GM18951 (cell line): ENCODE data around the gene PMEL.

Experiments
- POLR2A ChIP-seq: IDR thresholded peaks from 4 replicates; pipeline ENCODE4 v1.6.1; 2011; ENCODE audit warnings: mild to moderate bottlenecking; ENCODE audit not compliant: insufficient read length, insufficient read depth; ENCODE audit errors: extremely low read depth
- in situ Hi-C: fragments of 300-500 bp; cut with MboI; formaldehyde crosslinking; loops from one replicate; pipeline ENCODE4 v1.12.0; 2022; ENCODE audit warnings: low sequenced_read_pairs, mixed read lengths, inconsistent platforms; ENCODE audit not compliant: unreplicated experiment

Gene PMEL

GRCh38 chr12:55946553-55946952 is 19.3 kb downstream of the PMEL start:
- in situ Hi-C loops: loop anchor here (10.0 kb wide), 1 partner anchor 202 kb away; the partner anchor contains the start of gene GDF11
- no peak for TF ChIP-seq POLR2A

- in situ Hi-C loops: loop anchor here (10.0 kb wide), 1 partner anchor 198 kb away; the partner anchor contains the start of gene GDF11
- TF ChIP-seq POLR2A: no peak
These were observed 23.2 kb downstream of the PMEL start for GRCh38 chr12:55942577-55943136.

GRCh38 chr12:55942055-55942454 is 23.8 kb downstream of the PMEL start:
- in situ Hi-C loops: loop anchor here (10.0 kb wide), 1 partner anchor 197 kb away; the partner anchor contains the start of gene GDF11
- TF ChIP-seq POLR2A: no peak

DNA sequence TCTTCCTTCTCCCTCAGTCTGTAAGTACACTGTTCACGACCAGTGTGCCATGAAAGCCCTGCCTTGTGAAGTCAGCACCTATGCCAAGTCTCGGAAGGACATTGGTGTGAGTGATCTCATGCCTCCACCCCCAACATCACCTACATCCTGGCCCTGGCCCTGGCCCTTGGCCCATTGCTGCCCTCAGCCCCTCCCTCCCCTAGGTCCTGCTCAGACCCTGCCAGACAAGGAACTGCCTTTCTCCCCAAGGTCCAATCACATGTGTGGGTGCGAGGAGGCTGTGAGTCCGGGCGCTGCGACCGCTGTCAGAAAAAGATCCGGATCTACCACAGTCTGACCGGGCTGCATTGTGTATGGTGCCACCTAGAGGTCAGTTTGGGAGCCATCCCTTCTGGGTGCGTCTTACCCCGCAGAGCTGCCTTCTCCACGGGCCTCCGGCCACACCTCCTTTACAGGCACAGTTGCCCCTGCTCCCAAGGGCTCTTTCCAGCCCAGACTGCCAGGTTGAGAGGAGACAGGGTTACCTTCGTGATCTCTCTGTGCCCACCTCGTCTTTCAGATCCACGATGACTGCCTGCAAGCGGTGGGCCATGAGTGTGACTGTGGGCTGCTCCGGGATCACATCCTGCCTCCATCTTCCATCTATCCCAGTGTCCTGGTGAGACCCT is 25.6 kb downstream of the PMEL start:
- TF ChIP-seq POLR2A: no peak
- in situ Hi-C loops: loop anchor here (10.0 kb wide), 1 partner anchor 195 kb away; the partner anchor contains the start of gene GDF11

DNA sequence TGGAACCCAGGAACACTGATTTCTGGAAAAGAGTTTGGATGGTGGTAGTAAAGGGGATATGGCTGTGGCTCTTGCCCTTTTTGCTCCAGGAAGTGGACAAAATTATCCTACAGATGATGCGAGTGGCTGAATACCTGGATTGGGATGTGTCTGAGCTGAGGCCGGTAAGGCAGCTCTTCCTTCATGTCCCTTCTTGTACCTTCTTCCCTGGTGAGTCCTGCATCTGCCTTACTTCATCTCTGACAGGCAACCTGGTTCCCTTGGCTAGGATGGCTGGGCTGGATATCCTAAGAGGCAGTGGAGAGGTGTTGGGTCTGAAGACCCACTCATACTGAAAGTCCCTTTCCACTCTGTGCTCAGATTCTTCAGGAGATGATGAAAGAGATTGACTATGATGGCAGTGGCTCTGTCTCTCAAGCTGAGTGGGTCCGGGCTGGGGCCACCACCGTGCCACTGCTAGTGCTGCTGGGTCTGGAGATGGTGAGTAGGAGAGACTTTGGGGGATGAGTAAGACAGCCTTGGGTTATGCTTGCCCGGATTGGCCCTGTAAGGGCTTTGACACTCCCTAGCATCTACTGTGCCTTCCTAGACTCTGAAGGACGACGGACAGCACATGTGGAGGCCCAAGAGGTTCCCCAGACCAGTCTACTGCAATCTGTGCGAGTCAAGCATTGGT is 26.9 kb downstream of the PMEL start:
- no peak for TF ChIP-seq POLR2A
- in situ Hi-C loops: no loop called here

DNA sequence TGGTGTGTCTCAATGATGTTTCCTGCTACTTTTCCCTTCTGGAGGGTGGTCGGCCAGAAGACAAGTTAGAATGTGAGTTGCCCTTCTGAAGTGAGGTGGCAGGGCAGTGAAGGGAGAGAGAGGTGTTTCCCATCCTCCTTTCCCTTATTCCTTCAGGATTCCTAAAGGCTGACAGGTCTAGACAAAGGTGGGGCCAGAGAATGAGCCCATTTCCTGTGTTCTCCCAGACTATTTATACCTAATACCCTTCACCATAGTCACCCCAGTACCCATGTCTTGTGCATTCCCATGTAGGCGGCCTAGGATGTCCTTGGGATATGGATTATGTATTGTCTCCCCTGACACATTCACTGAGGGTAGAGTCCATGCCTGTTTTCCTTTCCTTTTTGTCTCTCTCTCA is 27.9 kb downstream of the PMEL start:
- TF ChIP-seq POLR2A: no peak
- in situ Hi-C loops: no loop called here

DNA sequence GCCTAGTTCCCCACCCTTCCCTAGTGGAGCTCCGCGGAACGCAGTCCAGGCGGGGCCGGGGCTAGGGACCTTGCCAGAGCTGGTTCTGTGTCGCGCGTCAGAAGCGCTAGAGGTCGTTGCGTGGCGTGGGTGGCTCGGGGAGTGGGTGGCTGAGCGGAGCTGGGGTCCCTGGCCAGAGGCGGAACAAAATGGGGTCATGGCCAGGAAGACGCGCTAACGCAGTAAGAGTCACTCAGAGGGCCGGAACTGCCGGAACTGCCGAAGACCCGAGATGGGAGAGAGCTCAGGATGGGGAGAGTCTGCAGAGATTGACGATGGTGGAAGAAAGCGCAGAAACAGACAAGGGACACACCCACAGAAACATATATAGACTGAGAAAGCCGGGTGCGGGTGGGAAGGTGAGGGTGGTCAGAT is 30.1 kb downstream of the PMEL start:
- in situ Hi-C loops: no loop called here
- no peak for TF ChIP-seq POLR2A

DNA sequence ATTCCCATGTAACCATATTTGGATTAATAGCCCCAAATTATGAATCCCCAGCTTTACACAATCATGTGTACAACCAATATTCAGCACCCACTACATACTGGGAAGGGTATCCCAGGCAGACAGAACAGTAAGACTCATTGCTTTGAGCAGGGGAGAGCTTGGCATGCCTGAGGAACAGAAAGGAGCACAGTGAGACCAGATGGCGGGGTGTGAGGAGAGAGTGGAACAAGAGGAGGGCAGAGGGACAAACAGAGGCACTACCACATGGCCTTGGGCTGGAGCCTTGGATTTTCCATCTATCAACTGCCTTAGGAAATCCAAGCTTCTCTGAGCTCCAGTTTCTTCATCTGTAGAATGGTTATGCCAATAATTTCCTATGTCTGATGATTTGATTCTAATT is 31.1 kb downstream of the PMEL start:
- in situ Hi-C loops: no loop called here
- no peak for TF ChIP-seq POLR2A

DNA sequence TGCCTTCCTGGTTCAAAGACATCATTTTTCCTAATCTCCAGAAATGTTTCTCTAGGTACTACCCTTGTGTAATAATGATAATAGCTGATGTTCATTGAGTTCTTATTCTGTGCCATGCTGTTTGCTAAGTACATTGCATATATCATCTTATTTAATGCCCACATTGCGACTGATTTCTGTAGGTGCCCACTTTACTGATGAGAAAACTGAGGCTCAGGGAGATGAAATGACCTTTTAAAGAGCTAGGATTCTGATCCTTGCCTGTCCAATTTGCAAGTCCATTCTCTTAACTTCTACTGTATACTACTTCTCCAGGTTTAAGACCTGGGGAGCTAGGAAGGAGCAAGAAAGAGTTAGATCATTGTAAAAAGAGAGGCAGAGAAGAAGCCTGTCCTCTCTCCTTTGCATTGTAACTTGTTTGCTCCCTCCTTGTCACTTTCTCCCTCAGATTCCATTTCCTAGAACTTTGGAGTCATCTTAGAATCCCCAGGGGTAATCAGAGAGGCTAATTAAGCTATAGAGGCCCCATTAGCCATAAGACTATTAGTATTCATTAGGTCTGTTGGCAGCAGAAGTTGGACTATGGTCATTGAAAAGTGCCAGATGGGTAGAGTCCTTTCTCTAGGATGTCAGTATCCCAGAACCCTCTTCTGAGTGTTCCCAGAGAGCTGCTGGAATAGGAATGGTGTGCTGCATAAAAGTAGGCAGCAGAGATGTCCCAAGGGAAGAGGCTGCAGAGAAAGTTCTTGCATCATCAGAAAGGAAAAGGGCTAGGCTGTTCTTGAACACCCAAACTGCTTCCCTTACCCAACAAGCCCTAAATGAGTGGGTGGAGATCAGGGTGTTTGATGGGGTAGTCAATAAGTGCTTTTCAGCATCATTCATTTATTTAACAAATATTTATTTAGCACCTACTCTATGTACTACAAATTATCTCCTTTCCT is 31.8 kb downstream of the PMEL start:
- no peak for TF ChIP-seq POLR2A
- in situ Hi-C loops: no loop called here

GRCh38 chr12:55933169-55933798 is 32.6 kb downstream of the PMEL start:
- in situ Hi-C loops: no loop called here
- no peak for TF ChIP-seq POLR2A

DNA sequence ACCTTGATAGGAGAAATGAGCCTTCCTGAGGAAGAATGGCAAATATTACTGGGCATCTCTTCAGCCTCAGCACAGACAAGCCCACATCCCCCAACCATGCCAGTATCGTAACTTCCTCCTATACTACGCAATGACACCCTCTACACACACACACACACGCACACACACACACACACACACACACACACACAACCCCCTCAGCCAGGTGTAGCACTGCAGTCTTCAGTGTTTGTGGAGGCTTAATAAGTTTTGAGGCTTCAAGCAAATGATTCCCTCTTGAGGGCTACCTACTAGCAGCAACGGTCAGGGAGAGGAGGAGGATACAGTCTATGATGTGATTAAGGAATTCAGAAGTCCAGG is 33.3 kb downstream of the PMEL start:
- no peak for TF ChIP-seq POLR2A
- in situ Hi-C loops: no loop called here

DNA sequence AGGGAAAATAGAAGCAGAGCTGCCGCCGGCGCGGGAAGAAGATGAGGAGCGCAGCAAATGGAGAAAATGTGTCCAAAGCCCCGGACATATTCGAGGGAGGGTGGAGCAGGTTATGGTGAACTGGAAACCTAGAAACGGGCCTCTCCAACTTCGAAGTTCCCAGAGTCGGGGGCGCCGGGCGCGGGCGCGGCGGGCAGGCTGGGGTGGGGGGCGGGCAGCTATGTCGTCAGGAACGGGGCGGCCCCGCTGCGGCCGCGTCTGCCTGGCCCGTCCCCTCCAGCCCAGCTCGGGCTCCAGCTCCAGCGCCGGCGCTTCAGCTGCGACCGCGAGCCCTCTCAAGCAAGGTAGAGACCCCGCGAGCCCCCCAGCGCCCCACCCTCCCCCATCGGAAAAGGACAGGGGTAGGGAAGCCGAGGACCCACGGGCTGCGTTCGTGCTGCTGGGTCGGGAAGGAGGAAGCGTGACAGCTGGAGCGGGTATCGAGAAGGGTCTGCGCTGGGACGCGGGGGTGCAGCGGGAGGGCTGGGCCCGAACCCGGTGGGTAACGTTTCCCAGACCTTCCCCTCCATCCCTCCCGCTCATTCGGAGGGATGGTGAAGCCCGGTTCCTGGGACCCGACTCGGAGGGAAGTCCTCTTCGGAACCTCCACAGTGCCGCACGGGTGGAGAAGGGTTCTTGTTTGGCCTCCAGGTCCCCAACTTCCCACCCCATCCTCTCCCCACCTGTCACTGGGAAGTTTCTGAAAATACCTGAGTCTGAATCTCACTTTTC is 33.9 kb downstream of the PMEL start:
- peak; percentile 51 for TF ChIP-seq POLR2A
- in situ Hi-C loops: no loop called here

- no peak for TF ChIP-seq POLR2A
- in situ Hi-C loops: no loop called here
These were observed 34.5 kb downstream of the PMEL start for GRCh38 chr12:55931317-55931779.
